ENCODE data around the gene MSTO1.

GRCh38 chr1:155607708-155608107, 2.3 kb upstream of the MSTO1 start:
- no peak for TF ChIP-seq CTCF (conservative IDR thresholded peaks at IDR 0.05; ENCODE audit: low read depth, low read length)
- TF ChIP-seq POLR2A (IDR thresholded peaks at IDR 0.05; ENCODE audit: low read depth, low read length): no peak
- no peak for TF ChIP-seq BHLHE40 (IDR thresholded peaks at IDR 0.05; ENCODE audit: low read depth, low read length)
- no peak for TF ChIP-seq RCOR1 (IDR thresholded peaks at IDR 0.05; ENCODE audit: insufficient replicate concordance, low read length)
- no peak for TF ChIP-seq RAD21 (IDR thresholded peaks at IDR 0.05; ENCODE audit: low read length)
- no peak for TF ChIP-seq SMC3 (IDR thresholded peaks at IDR 0.05; ENCODE audit: low read depth, low read length)

Measured in IMR-90 (cell line).